HFFc6 (cell line): ENCODE measurements around the gene ENO4. TPM values are rescaled to one million over a fixed set of nuclear protein-coding genes. Genes with fewer than 3 reads are reported as not detected.

Experiments used
- DNase-seq: peaks from one replicate; pipeline ENCODE4 v3.0.0-alpha.2; 2018
- H3K27ac Mint-ChIP-seq: 2 replicates; pipeline ENCODE4 v1.8.0; 2020; ENCODE audit warnings: mild to moderate bottlenecking, mixed read lengths
- H3K27me3 Mint-ChIP-seq: 2 replicates; pipeline ENCODE4 v1.8.0; 2021; ENCODE audit warnings: mild to moderate bottlenecking, moderate library complexity, mixed read lengths; ENCODE audit not compliant: insufficient read depth
- H3K36me3 Mint-ChIP-seq: 2 replicates; pipeline ENCODE4 v1.8.0; 2021; ENCODE audit warnings: low read depth, mixed read lengths
- H3K4me1 Mint-ChIP-seq: 2 replicates; pipeline ENCODE4 v1.8.0; 2020; ENCODE audit warnings: low read depth, mixed read lengths
- H3K4me3 Mint-ChIP-seq: 2 replicates; pipeline ENCODE4 v1.8.0; 2020; ENCODE audit warnings: mild to moderate bottlenecking, moderate library complexity, mixed read lengths
- H3K9me3 Mint-ChIP-seq: 2 replicates; pipeline ENCODE4 v1.8.0; 2020; ENCODE audit warnings: mild to moderate bottlenecking, mixed read lengths
- CTCF ChIP-seq: fragments of 200-600 bp; sonication (generic); IDR thresholded peaks from 2 replicates; pipeline ENCODE4 v1.5.0; 2021; ENCODE audit warnings: antibody characterized with exemption, mild to moderate bottlenecking
- total RNA-seq, 6 experiments: library from RNA; stranded (reverse); fragmentation: NEBNext Ultra II Directional; extraction: Animal tissue kit (Norgen Biotek cat#: 25700); gene quantifications; 2 replicates in 1 of 6; 3 replicates in 5 of 6; pipeline ENCODE4 v1.2.3, GENCODE V29; 2021

Gene ENO4
- total RNA-seq, 6 experiments from 2014 or later: not detected

DNA sequence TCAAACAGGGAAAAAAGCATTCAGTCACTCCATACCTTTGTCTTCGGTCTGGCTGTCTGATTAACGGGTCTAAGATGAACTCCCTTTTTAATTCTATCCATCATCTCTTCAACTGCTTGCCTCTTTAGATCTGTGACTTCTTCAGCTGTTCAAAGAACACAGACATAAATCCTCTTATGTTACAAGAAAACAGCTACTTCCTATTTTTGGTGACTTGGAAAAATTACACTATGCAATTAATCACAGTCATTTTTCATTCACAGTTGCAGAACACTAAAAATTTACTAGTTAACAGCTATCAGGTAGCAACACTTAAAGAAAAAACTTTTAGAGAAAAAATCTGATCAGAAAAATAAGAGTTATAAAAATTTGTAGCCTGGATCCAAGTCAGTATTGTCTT, 66.0 kb downstream of the ENO4 start:
- H3K9me3 Mint-ChIP-seq: no peaks in the 10 kb centered on the region
- DNase-seq: no peak
- no peak overlapping the region for H3K4me3 Mint-ChIP-seq
- no peak overlapping the region for H3K27ac Mint-ChIP-seq
- TF ChIP-seq CTCF: no peak
- peaks cover 6% of the 10 kb centered on the region for H3K36me3 Mint-ChIP-seq
- no peaks in the 10 kb centered on the region for H3K4me1 Mint-ChIP-seq
- H3K27me3 Mint-ChIP-seq: no peaks in the 10 kb centered on the region; the same call in 1 of the 2 replicates

DNA sequence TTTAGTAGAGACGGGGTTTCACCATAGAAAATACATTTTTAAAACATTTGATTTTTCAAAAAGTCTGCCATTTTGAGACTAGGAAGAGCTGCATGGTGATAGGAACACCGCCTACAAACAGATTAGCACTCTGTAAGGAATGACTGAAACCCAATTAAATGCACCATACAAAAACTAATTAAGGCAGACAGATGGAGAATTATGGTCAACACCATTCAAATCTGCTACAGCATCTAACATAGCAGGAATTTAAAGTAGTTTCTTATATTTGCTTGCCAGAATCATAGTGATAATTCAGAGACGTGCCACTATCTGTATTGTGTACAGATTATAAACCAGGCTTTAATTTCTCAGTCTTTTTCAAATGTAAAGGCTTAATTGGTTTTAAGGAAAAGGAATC, 68.2 kb downstream of the ENO4 start:
- TF ChIP-seq CTCF: no peak
- Mint-ChIP-seq H3K4me1 (no peaks in the 10 kb centered on the region), H3K36me3 (peaks cover 6% of the 10 kb centered on the region), H3K9me3 (no peaks in the 10 kb centered on the region), H3K4me3 (no peak overlapping the region), H3K27me3 (no peaks in the 10 kb centered on the region; the same call in 1 of the 2 replicates), H3K27ac (no peak overlapping the region)
- no peak for DNase-seq

DNA sequence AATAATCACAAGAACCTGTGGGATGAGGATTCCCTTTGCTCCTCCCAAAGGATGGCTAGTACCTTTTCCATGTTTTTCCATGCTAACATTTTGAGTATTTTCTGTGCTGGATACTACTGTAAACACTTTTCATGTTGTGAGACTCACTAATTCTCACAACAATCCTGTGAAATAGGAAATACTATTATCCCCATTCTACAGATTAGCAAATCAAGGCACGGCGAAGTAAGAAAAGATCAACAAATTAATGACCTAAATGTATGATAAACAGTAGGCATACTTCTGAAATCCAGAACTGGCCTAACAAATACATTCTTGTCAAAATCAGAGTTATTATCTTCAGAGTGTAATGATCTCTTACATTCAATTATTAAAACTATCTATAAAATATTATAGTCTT, 69.3 kb downstream of the ENO4 start:
- Mint-ChIP-seq H3K9me3 (no peaks in the 10 kb centered on the region), H3K36me3 (peaks cover 6% of the 10 kb centered on the region), H3K27me3 (no peaks in the 10 kb centered on the region; the same call in 1 of the 2 replicates), H3K4me1 (no peaks in the 10 kb centered on the region), H3K4me3 (no peak overlapping the region), H3K27ac (no peak overlapping the region)
- DNase-seq: no peak
- no peak for TF ChIP-seq CTCF

DNA sequence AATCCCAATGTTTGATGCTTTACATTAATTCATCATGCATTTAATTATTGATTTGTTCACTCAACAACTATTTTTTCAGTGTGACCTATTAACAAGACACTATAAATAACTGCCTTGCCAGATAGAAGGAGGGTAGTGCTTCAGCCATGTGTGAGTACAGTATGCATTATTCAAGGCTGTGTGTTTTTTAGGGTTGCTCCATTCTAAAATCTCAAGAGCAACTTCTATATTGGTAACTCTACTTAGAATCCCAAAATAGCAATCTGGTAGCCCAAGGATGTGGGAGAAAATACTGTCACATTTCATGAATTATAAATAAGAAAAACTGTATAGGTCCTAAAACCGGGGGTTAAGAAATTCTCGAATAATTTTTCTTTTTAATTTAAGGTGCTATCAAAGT, 69.9 kb downstream of the ENO4 start:
- H3K4me3 Mint-ChIP-seq: no peak overlapping the region
- H3K9me3 Mint-ChIP-seq: no peaks in the 10 kb centered on the region
- DNase-seq: no peak
- H3K27ac Mint-ChIP-seq: no peak overlapping the region
- no peak for TF ChIP-seq CTCF
- H3K27me3 Mint-ChIP-seq: no peaks in the 10 kb centered on the region; the same call in 1 of the 2 replicates
- no peaks in the 10 kb centered on the region for H3K4me1 Mint-ChIP-seq
- H3K36me3 Mint-ChIP-seq: peaks cover 6% of the 10 kb centered on the region

- H3K27ac Mint-ChIP-seq: no peak overlapping the region
- H3K27me3 Mint-ChIP-seq: no peaks in the 10 kb centered on the region
- H3K4me1 Mint-ChIP-seq: no peaks in the 10 kb centered on the region
- TF ChIP-seq CTCF: no peak
- H3K9me3 Mint-ChIP-seq: no peaks in the 10 kb centered on the region
- 0 out of 2 replicates have a peak, but pooled peaks cover under 1% of the 10 kb centered on the region for H3K36me3 Mint-ChIP-seq
- no peak for DNase-seq
- no peak overlapping the region for H3K4me3 Mint-ChIP-seq
Measured at GRCh38 chr10:116919706-116920105, 70.4 kb downstream of the ENO4 start.

- no peak for DNase-seq
- Mint-ChIP-seq H3K9me3 (no peaks in the 10 kb centered on the region), H3K4me1 (no peaks in the 10 kb centered on the region), H3K4me3 (no peak overlapping the region), H3K36me3 (peaks cover 7% of the 10 kb centered on the region; the same call in 1 of the 2 replicates), H3K27me3 (no peaks in the 10 kb centered on the region), H3K27ac (no peak overlapping the region)
- no peak for TF ChIP-seq CTCF
Measured at GRCh38 chr10:116925056-116925455, 75.8 kb downstream of the ENO4 start.
